Measurements from ENCODE around the gene CHAC1.

CHAC1 gene

DNA sequence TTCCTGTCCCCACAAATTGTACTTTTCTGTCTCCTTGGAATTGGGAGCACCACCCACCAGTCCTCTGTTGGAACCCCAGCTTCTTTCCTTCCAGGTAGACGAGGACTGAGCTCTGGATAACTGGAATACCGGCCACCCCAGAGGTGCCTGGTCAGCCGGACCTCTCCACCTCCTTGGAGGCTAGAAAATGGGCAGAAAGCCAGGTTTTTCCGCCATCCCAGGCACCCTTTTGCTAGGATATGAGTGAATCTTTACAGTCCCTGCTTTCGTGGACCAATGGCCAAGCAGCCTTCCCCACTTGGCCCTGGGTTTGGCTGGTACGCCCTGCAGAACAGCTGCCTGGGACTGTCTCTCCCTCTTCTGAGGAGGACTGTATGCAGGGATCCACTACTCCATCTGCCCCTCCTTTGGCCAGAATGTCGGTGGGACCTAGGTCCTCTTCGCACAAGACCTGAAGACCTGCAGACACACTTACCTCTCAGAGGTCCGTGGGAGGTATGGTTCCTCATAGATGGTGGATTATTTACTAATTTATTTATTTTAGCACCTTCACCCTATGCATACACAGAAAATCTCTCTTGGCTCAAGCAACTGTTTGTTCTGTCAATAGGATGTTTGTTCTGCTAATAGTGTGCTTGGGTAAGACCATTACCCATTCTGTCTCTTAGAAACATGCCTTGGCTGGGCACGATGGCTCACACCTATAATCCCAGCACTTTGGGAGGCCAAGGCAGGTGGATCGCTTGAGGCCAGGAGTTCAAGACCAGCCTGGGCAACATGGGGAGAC lies 8.6 kb upstream of the CHAC1 start:
- Histone ChIP-seq H2AFZ (ENCODE audit: insufficient read depth, low read length, poor library complexity) (no peak overlapping the region), H3K36me3 (ENCODE audit: control insufficient read depth in 1 of 2, insufficient read depth in 2 of 2, low read length in 2 of 2) (no peaks in the 10 kb centered on the region), H3K27me3 (ENCODE audit: insufficient read depth, low read length) (peaks cover 4% of the 10 kb centered on the region), H2BK5ac (ENCODE audit: low read depth, low read length, poor library complexity) (no peak overlapping the region), H3K4ac (ENCODE audit: low read depth, low read length) (no peak overlapping the region), H3K9me3 (ENCODE audit: insufficient read depth, low read depth, low read length) (no peaks in the 10 kb centered on the region), H3K79me2 (ENCODE audit: control insufficient read depth, insufficient read depth, low read length, poor library complexity) (peaks cover 3% of the 10 kb centered on the region), H2AK5ac (ENCODE audit: low read length) (no peak overlapping the region), H3K4me1 (ENCODE audit: control insufficient read depth in 1 of 2, insufficient read depth in 2 of 2, low read length in 2 of 2) (peaks cover 3 to 7% of the 10 kb centered on the region in 2 experiments), H3K23ac (ENCODE audit: low read length) (no peak overlapping the region), H3K14ac (ENCODE audit: low read length) (no peak overlapping the region), H4K91ac (ENCODE audit: low read depth, low read length) (no peak overlapping the region), H2BK12ac (ENCODE audit: low read length) (no peak overlapping the region), H3K79me1 (ENCODE audit: low read length) (peaks cover 5% of the 10 kb centered on the region), H3K18ac (ENCODE audit: low read length) (no peak overlapping the region), H2BK120ac (ENCODE audit: insufficient read depth, low read length, poor library complexity) (no peak overlapping the region), H3K4me2 (ENCODE audit: low read length) (no peak overlapping the region), H3K9ac (ENCODE audit: low read length) (no peak overlapping the region), H3K4me3 (ENCODE audit: low read depth, low read length) (no peak overlapping the region), H4K12ac (ENCODE audit: low read depth, low read length) (no peak overlapping the region), H4K8ac (ENCODE audit: low read depth, low read length) (no peak overlapping the region), H3K27ac (ENCODE audit: low read depth, low read length) (no peak overlapping the region)
- WGBS (ENCODE audit: extremely low coverage, insufficient coverage, insufficient read length): no CpG with 5 or more reads among the region's 11 CpGs
- DNase-seq: no peak

GRCh38 chr15:40948706-40949473 lies 4.4 kb upstream of the CHAC1 start:
- Histone ChIP-seq H4K12ac (ENCODE audit: low read depth, low read length) (no peak overlapping the region), H2BK12ac (ENCODE audit: low read length) (no peak overlapping the region)
- no peak for DNase-seq

DNA sequence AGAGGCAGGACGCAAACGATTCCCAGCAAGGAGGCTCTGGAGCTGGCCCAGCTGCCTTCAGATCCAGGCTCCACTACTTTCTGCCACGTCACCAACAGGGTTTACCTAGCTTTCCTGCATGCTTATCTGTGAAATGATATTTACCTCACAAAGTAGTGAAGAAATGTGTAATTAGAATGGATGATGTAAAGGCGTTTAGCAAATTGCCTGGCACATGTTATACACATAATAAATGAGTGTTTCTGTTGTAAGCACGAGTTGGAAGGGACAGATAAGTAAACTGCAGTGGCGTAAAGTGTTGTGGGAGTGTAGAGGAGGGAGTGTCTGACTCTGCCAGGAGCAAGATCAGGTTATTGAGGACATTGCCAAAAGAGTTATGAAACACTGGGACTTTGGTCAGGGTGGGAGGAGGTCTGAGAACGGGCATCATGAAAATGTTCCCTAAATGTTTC lies 3.5 kb upstream of the CHAC1 start:
- H4K12ac ChIP-seq (ENCODE audit: low read depth, low read length): no peak overlapping the region
- peaks cover 5 to 12% of the 10 kb centered on the region in 2 experiments for H3K4me1 ChIP-seq (ENCODE audit: control insufficient read depth in 1 of 2, insufficient read depth in 2 of 2, low read length in 2 of 2)
- H2AFZ ChIP-seq (ENCODE audit: insufficient read depth, low read length, poor library complexity): no peak overlapping the region
- no peak overlapping the region for H2AK5ac ChIP-seq (ENCODE audit: low read length)
- no peak overlapping the region for H3K27ac ChIP-seq (ENCODE audit: low read depth, low read length)
- peaks cover 8% of the 10 kb centered on the region for H3K79me1 ChIP-seq (ENCODE audit: low read length)
- no peak overlapping the region for H4K8ac ChIP-seq (ENCODE audit: low read depth, low read length)
- H3K4me2 ChIP-seq (ENCODE audit: low read length): no peak overlapping the region
- H2BK12ac ChIP-seq (ENCODE audit: low read length): no peak overlapping the region
- no peak overlapping the region for H3K18ac ChIP-seq (ENCODE audit: low read length)
- H4K91ac ChIP-seq (ENCODE audit: low read depth, low read length): no peak overlapping the region
- H3K23ac ChIP-seq (ENCODE audit: low read length): no peak overlapping the region
- no peak overlapping the region for H2BK120ac ChIP-seq (ENCODE audit: insufficient read depth, low read length, poor library complexity)
- no peaks in the 10 kb centered on the region for H3K9me3 ChIP-seq (ENCODE audit: insufficient read depth, low read depth, low read length)
- no CpG with 5 or more reads among the region's 7 CpGs for WGBS (ENCODE audit: extremely low coverage, insufficient coverage, insufficient read length)
- H3K9ac ChIP-seq (ENCODE audit: low read length): no peak overlapping the region
- no peak overlapping the region for H3K4me3 ChIP-seq (ENCODE audit: low read depth, low read length)
- H3K36me3 ChIP-seq (ENCODE audit: control insufficient read depth in 1 of 2, insufficient read depth in 2 of 2, low read length in 2 of 2): no peaks in the 10 kb centered on the region
- no peak overlapping the region for H3K14ac ChIP-seq (ENCODE audit: low read length)
- H3K27me3 ChIP-seq (ENCODE audit: insufficient read depth, low read length): no peaks in the 10 kb centered on the region
- DNase-seq: no peak
- H3K79me2 ChIP-seq (ENCODE audit: control insufficient read depth, insufficient read depth, low read length, poor library complexity): peaks cover 7% of the 10 kb centered on the region
- no peak overlapping the region for H3K4ac ChIP-seq (ENCODE audit: low read depth, low read length)
- H2BK5ac ChIP-seq (ENCODE audit: low read depth, low read length, poor library complexity): no peak overlapping the region

More at GRCh38 chr15:40948706-40949473, 4.4 kb upstream of the CHAC1 start:
- Histone ChIP-seq H3K79me2 (ENCODE audit: control insufficient read depth, insufficient read depth, low read length, poor library complexity) (peaks cover 7% of the 10 kb centered on the region), H3K27ac (ENCODE audit: low read depth, low read length) (no peak overlapping the region), H3K23ac (ENCODE audit: low read length) (no peak overlapping the region), H3K79me1 (ENCODE audit: low read length) (peaks cover 8% of the 10 kb centered on the region), H2BK5ac (ENCODE audit: low read depth, low read length, poor library complexity) (no peak overlapping the region), H3K14ac (ENCODE audit: low read length) (no peak overlapping the region), H3K4me3 (ENCODE audit: low read depth, low read length) (no peak overlapping the region), H2BK120ac (ENCODE audit: insufficient read depth, low read length, poor library complexity) (no peak overlapping the region), H2AK5ac (ENCODE audit: low read length) (no peak overlapping the region), H3K36me3 (ENCODE audit: control insufficient read depth in 1 of 2, insufficient read depth in 2 of 2, low read length in 2 of 2) (no peaks in the 10 kb centered on the region), H3K4me1 (ENCODE audit: control insufficient read depth in 1 of 2, insufficient read depth in 2 of 2, low read length in 2 of 2) (peaks cover 5 to 12% of the 10 kb centered on the region in 2 experiments), H3K27me3 (ENCODE audit: insufficient read depth, low read length) (no peaks in the 10 kb centered on the region), H2AFZ (ENCODE audit: insufficient read depth, low read length, poor library complexity) (no peak overlapping the region), H3K18ac (ENCODE audit: low read length) (no peak overlapping the region), H4K8ac (ENCODE audit: low read depth, low read length) (no peak overlapping the region), H3K4me2 (ENCODE audit: low read length) (no peak overlapping the region), H3K9me3 (ENCODE audit: insufficient read depth, low read depth, low read length) (no peaks in the 10 kb centered on the region), H4K91ac (ENCODE audit: low read depth, low read length) (no peak overlapping the region), H3K9ac (ENCODE audit: low read length) (no peak overlapping the region), H3K4ac (ENCODE audit: low read depth, low read length) (no peak overlapping the region)
- whole genome bisulfite sequencing (ENCODE audit: extremely low coverage, insufficient coverage, insufficient read length): no CpG with 5 or more reads among the region's 21 CpGs

DNA sequence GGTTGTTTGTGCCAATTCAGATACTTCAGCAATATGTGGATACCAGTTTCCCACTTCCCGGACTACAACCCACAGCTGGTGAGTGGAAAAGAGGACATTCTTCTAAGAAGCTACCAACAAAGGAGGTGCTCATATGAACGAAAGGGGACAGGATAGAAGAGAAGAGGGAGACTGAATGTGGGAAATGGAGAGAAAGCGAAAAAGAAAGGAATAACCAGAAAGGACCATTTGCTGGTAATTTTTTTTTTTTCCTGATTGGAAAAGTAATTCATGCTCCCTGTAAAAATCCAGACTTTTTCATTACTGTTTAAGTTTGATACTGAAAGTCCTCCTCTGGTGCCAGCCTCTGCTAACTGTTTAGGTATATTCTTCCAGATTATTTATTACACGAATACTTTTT lies 1.5 kb upstream of the CHAC1 start:
- Histone ChIP-seq H2BK120ac (ENCODE audit: insufficient read depth, low read length, poor library complexity) (no peak overlapping the region), H2AFZ (ENCODE audit: insufficient read depth, low read length, poor library complexity) (no peak overlapping the region), H3K23ac (ENCODE audit: low read length) (no peak overlapping the region), H4K12ac (ENCODE audit: low read depth, low read length) (no peak overlapping the region), H3K27me3 (ENCODE audit: insufficient read depth, low read length) (no peaks in the 10 kb centered on the region), H3K79me2 (ENCODE audit: control insufficient read depth, insufficient read depth, low read length, poor library complexity) (peaks cover 7% of the 10 kb centered on the region), H3K4me3 (ENCODE audit: low read depth, low read length) (no peak overlapping the region), H4K91ac (ENCODE audit: low read depth, low read length) (no peak overlapping the region), H3K79me1 (ENCODE audit: low read length) (peaks cover 8% of the 10 kb centered on the region), H3K14ac (ENCODE audit: low read length) (no peak overlapping the region), H2BK5ac (ENCODE audit: low read depth, low read length, poor library complexity) (no peak overlapping the region), H2AK5ac (ENCODE audit: low read length) (no peak overlapping the region), H3K18ac (ENCODE audit: low read length) (no peak overlapping the region), H3K27ac (ENCODE audit: low read depth, low read length) (no peak overlapping the region), H2BK12ac (ENCODE audit: low read length) (no peak overlapping the region), H3K9me3 (ENCODE audit: insufficient read depth, low read depth, low read length) (no peaks in the 10 kb centered on the region), H4K8ac (ENCODE audit: low read depth, low read length) (no peak overlapping the region), H3K4me1 (ENCODE audit: control insufficient read depth in 1 of 2, insufficient read depth in 2 of 2, low read length in 2 of 2) (peaks cover 5 to 12% of the 10 kb centered on the region in 2 experiments), H3K9ac (ENCODE audit: low read length) (no peak overlapping the region), H3K36me3 (ENCODE audit: control insufficient read depth in 1 of 2, insufficient read depth in 2 of 2, low read length in 2 of 2) (no peaks in the 10 kb centered on the region), H3K4me2 (ENCODE audit: low read length) (no peak overlapping the region), H3K4ac (ENCODE audit: low read depth, low read length) (no peak overlapping the region)
- WGBS (ENCODE audit: extremely low coverage, insufficient coverage, insufficient read length): no CpG with 5 or more reads among the region's 4 CpGs
- DNase-seq: no peak

Data from trophoblast cell (in vitro differentiated cells and primary cell).